GM18505 (cell line): ENCODE results near the gene ALKBH5.
A peak's percentile ranks its signal among the peaks of the same experiment; 100 is the strongest.

Experiments used
- ATAC-seq: cut with Tn5 transposase; IDR thresholded peaks from one replicate; pipeline ENCODE4 v1.9.1; 2021; ENCODE audit not compliant: unreplicated experiment
- POLR2A ChIP-seq: IDR thresholded peaks from 4 replicates; pipeline ENCODE4 v1.6.1; 2011; ENCODE audit warnings: borderline replicate concordance; ENCODE audit not compliant: insufficient read depth, insufficient read length; ENCODE audit errors: extremely low read depth

The ALKBH5 gene

DNA sequence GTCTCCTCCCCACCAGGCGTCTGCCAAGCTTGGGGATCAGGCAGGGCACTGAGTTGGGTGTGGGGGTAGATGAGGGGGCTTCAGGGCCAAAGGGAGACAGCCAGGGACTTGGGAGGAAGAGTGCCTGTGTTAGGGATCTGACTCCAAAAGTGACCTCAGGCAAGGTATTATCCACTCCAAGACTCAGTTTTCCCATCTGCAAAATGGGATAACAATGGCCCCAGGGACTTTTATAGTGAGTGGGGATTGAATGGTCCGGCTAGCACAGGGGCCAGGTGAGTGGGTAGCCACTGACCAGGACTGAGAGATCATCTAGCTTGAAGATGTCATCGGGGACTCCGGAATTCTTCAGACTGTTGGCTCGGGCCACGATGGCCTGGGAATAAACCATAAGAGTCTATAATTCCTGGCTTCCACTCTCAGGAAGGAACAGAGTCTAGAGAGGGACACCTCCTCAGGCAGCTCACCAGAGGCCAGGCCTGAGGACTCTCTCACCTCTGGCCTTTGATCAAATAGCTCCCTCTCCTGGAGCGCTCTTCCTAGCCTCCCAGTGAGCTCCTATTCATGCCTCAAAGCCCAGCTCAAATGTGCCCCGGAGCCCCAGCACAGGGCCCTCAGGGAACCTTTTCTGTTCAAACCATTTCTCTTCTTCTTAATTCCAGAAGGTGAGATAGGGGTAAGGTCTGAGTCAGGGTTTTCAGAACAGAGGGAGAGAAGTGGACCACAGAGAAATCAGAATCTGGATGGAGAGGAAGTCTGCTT lies 71.4 kb downstream of the ALKBH5 start:
- TF ChIP-seq POLR2A, result no peak
- no peak for ATAC-seq

DNA sequence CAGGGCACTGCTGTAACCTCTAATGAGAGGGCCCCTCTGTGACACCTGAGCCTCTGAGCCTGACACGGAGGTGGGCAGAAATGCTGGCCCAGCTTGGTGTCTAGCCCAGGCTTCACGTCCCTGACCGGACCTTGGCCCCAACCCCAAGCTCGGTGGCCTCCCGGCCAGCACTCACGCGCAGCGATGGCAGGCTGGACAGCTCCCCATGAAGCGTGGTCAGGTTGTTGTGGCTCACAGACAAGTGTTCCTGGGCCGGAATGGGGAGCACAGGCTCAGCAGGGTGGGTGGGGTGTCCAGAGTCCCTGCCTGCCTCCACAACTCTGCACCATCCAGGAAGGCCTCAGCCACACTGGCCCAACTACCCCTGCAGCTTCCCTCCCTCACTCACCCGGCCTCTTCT lies 72.7 kb downstream of the ALKBH5 start:
- no peak for TF ChIP-seq POLR2A
- no peak for ATAC-seq

DNA sequence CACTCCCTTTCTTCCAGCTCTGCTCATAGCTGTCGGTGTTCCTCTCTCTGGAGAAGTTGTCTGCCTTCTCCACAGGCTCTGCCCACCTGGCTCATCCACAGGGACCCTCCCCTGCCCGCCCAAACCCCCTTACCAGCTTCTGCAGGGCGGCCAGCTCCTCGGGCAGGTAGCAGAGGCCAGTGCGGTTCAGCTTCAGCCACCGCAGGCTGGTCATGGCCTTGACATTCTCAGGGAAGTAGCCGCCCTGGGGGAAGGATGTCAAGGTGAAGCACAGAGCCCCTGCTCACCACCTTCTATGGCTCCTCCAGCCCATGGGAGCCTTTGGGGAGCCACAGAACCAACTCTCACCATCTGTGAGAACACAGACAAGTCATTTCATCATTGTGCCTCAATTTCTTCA lies 73.1 kb downstream of the ALKBH5 start:
- no peak for ATAC-seq
- TF ChIP-seq POLR2A, result no peak

DNA sequence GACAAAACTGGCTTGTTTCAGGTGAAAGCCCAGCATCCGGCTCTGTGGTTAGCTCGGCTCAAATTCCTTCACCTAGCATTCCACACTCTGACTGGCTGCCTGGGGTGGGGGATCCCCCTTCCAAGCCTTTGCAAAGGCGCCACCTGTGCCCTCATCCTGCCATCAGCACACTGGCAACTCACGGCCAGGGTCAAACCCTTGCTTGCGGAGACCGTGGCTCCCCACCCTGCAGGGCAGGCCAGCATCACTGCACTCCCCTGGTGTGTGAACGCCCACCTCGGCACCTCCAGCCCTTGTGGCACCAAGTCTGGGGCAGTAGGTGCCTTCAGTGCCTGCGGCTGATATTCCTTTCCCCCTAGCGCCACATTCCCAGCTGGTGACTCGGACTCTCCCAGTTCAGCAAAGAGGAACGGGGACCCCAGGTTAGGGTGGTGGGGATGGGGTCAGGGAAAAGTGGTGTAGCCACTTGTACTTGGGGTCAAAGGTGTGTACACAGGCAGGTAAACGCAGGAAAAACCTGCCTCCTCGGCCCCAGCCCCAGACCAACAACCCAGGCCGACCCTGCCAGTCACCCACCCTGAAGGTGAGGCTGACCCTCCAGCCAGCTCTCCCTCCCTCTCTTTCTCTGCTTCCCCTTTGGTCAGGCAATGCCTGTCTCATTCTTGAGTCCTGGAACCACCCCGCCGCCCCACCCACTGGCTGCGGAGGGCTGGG lies 73.8 kb downstream of the ALKBH5 start:
- ATAC-seq, result no peak
- no peak for TF ChIP-seq POLR2A

- TF ChIP-seq POLR2A, result peak; percentile 59
- ATAC-seq, result no peak
These were observed 74.3 kb downstream of the ALKBH5 start for GRCh38 chr17:18257982-18258355.

GRCh38 chr17:18258356-18259038 lies 74.9 kb downstream of the ALKBH5 start, which contains the start of gene FLII:
TSS of gene FLII (minus strand) at chr17:18258738. CDS start at chr17:18258690, 48 bp downstream.
- no peak for ATAC-seq
- TF ChIP-seq POLR2A, result peak; percentile 59
